GM19468 (cell line): ENCODE measurements around the gene MCAM.

Experiments
- ATAC-seq: cut with Tn5 transposase; IDR thresholded peaks from one replicate; pipeline ENCODE4 v1.9.1; 2021; ENCODE audit warnings: mild to moderate bottlenecking, moderate library complexity, moderate number of reproducible peaks; ENCODE audit not compliant: unreplicated experiment; ENCODE audit errors: extremely low read depth

The MCAM gene

GRCh38 chr11:119277660-119278059 lies 39.3 kb downstream of the MCAM start:
- no peak for ATAC-seq

GRCh38 chr11:119273721-119274120 lies 43.2 kb downstream of the MCAM start:
- ATAC-seq = no peak

GRCh38 chr11:119267645-119268044 lies 49.3 kb downstream of the MCAM start:
- no peak for ATAC-seq

- ATAC-seq = no peak
Measured at GRCh38 chr11:119266517-119267255, 50.2 kb downstream of the MCAM start.

DNA sequence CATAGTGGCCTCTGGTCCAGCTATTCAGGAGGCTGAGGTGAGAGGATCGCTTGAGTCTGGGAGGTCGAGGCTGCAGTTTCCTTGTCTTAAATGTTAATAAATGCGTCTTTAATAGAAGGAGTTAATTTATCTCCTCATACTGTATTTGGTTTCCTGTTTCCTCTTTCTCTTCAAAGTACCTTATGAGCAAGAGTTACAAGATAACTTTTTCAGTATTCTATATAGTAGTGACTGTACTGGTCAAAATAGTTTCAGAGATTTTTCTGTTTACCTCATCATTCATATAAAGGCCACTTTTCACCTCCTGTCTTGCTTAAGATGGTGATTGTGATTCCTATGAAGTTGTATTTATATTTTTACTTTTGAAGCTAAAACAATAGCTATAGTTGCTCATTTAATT lies 50.9 kb downstream of the MCAM start:
- no peak for ATAC-seq

DNA sequence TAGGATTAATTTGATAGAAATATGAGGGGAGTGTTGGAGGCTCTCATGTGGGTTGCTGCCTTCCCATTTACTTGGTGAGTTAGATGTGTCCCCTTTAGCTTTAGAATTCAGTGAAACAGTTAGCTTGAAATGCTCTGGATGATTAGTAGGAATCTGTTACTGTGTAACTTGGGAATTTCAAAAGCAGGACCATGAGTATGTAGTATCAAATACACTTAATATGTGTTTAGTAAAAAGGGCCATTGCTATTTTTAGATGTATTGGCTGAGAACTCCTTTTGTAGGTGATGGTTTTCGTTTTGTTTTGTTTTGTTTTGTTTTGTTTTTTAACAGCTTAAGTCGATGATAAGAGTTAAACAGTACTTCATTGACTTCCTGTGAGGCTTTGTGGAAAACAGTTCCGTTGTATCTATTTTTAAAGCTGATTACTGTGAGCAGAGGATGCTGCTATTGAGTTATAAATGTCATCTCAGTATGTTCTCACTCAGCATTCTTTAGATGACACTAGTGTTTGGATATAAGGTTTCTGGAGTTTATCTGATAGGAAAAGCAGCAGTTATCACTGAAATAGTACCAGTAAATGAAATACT lies 53.5 kb downstream of the MCAM start:
- ATAC-seq = no peak

GRCh38 chr11:119262668-119263351 lies 54.1 kb downstream of the MCAM start:
- ATAC-seq = no peak

DNA sequence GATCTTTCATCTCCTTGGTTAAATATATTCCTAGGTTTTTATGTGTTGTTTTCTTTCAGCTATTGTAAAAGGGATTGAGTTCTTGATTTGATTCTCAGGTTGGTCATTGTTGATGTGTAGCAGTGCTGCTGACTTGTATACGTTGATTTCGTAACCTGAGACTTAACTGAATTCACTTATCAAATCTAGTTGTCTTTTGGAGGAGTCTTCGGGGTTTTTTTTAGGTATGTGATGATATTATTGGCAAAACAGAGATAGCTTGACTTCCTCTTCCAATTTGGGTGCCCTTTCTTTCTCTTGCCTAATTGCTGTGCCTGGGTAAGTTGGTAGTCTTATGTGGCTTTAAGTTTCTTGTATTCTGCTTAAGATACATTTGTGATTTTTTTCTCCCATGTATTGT lies 57.9 kb downstream of the MCAM start:
- no peak for ATAC-seq
